PC-9 (cell line): ENCODE data around the gene ZMAT1. TPM values are rescaled to one million over a fixed set of nuclear protein-coding genes. Genes with fewer than 3 reads are reported as not detected.
"Not testable (repeated sequence)": the region's sequence is repeated elsewhere in the genome, so short reads cannot be mapped to it uniquely, and the experiment has no call there.

Source experiments
- Bru-seq: library from RNA; stranded (reverse); fragments of 400-500 nt; gene quantifications from one replicate; lab custom pipeline; 2021; lab: Mats Ljungman, UMichigan
- BruChase-seq, 2 experiments: library from RNA; stranded (reverse); fragments of 400-500 nt; gene quantifications; one replicate each; lab custom pipeline; 2021; lab: Mats Ljungman, UMichigan
- BruUV-seq: library from RNA; stranded (reverse); fragments of 400-500 nt; replicated peaks from 2 replicates; lab custom pipeline; 2021; lab: Mats Ljungman, UMichigan
- CTCF ChIA-PET: fragments of 300-600 bp; sonication (Branson Sonifier 250); formaldehyde crosslinking; loops from one replicate; lab custom pipeline; 2022; ENCODE audit warnings: antibody characterized with exemption; lab: Charles Lee
- POLR2A ChIA-PET: fragments of 300-600 bp; sonication (Branson Sonifier 250); formaldehyde crosslinking; loops from one replicate; lab custom pipeline; 2022; ENCODE audit warnings: antibody characterized with exemption; ENCODE audit not compliant: unreplicated experiment; lab: Charles Lee
- DNase-seq, 2 experiments: peaks; one replicate each; pipeline versions ENCODE4 v3.0.0 to v3.0.0-alpha.2; 2015 to 2022; ENCODE audit warnings: mixed read lengths in 1 of 2
- H2AFZ ChIP-seq: fragments of 200-600 bp; sonication (generic); 2 replicates; pipeline ENCODE4 v1.8.1; 2017; ENCODE audit warnings: antibody characterized with exemption
- H3F3A ChIP-seq: fragments of 200-600 bp; sonication (generic); 2 replicates; pipeline ENCODE4 v1.8.1; 2017; ENCODE audit warnings: antibody characterized with exemption, mild to moderate bottlenecking, low read depth; ENCODE audit not compliant: insufficient read depth
- H3K27ac ChIP-seq: fragments of 200-600 bp; sonication (generic); 2 replicates; pipeline ENCODE4 v1.6.1; 2016; ENCODE audit warnings: mixed run types
- H3K27me3 ChIP-seq: fragments of 200-600 bp; sonication (generic); 2 replicates; pipeline ENCODE4 v1.6.1; 2016; ENCODE audit warnings: low read depth, mixed run types; ENCODE audit not compliant: insufficient read depth
- H3K36me3 ChIP-seq: fragments of 200-600 bp; sonication (generic); 2 replicates; pipeline ENCODE4 v1.6.1; 2016; ENCODE audit warnings: low read depth, mixed run types
- H3K4me1 ChIP-seq: fragments of 200-600 bp; sonication (generic); replicated peaks from 2 replicates; pipeline ENCODE4 v1.6.1; 2016; ENCODE audit warnings: mixed run types; ENCODE audit not compliant: insufficient read depth
- H3K4me2 ChIP-seq: fragments of 200-600 bp; sonication (generic); 2 replicates; pipeline ENCODE4 v1.6.1; 2017; ENCODE audit warnings: mixed run types
- H3K4me3 ChIP-seq: fragments of 200-600 bp; sonication (generic); 2 replicates; pipeline ENCODE4 v1.6.1; 2016; ENCODE audit warnings: mixed run types
- H3K79me2 ChIP-seq: fragments of 200-600 bp; sonication (generic); 2 replicates; pipeline ENCODE4 v1.6.1; 2017; ENCODE audit warnings: low read depth, mixed run types
- H3K9me2 ChIP-seq: fragments of 200-600 bp; sonication (generic); 2 replicates; pipeline ENCODE4 v1.8.1; 2017; ENCODE audit warnings: mild to moderate bottlenecking; ENCODE audit not compliant: insufficient read depth
- H3K9me3 ChIP-seq: fragments of 200-600 bp; sonication (generic); 2 replicates; pipeline ENCODE4 v1.8.1; 2016; ENCODE audit warnings: low read depth; ENCODE audit not compliant: insufficient read depth
- H4K20me1 ChIP-seq: fragments of 200-600 bp; sonication (generic); 2 replicates; pipeline ENCODE4 v1.8.1; 2017; ENCODE audit not compliant: insufficient read depth
- CTCF ChIP-seq: fragments of 200-600 bp; sonication (generic); conservative IDR thresholded peaks from 2 replicates; pipeline ENCODE4 v1.6.1; 2017; ENCODE audit warnings: mixed run types, antibody characterized with exemption, mild to moderate bottlenecking, moderate library complexity
- EZH2 ChIP-seq: fragments of 200-600 bp; sonication (generic); IDR thresholded peaks from 2 replicates; pipeline ENCODE4 v1.8.0; 2017; ENCODE audit warnings: antibody characterized with exemption, low read depth
- intact Hi-C: fragments of 100-400 bp; cut with micrococcal nuclease; formaldehyde crosslinking; loops from one replicate; pipeline ENCODE4 v1.10.0; 2022; ENCODE audit not compliant: unreplicated experiment
- long read RNA-seq: library from polyadenylated mRNA; stranded (forward); transcript quantifications from one replicate; pipeline ENCODE4 v2.0.0, GENCODE V29; 2022
- total RNA-seq: library from RNA; stranded (reverse); gene quantifications from 2 replicates; pipeline ENCODE4 v1.2.3, GENCODE V29; 2021

Gene ZMAT1
- total RNA-seq (not detected in 2 replicates), Bru-seq, nascent RNA (not detected), BruChase-seq, experiment 1, labeled RNA remaining after a 2-hour chase (not detected), BruChase-seq, experiment 2, labeled RNA remaining after a 6-hour chase (not detected)
- long read RNA-seq: 0 reads

DNA sequence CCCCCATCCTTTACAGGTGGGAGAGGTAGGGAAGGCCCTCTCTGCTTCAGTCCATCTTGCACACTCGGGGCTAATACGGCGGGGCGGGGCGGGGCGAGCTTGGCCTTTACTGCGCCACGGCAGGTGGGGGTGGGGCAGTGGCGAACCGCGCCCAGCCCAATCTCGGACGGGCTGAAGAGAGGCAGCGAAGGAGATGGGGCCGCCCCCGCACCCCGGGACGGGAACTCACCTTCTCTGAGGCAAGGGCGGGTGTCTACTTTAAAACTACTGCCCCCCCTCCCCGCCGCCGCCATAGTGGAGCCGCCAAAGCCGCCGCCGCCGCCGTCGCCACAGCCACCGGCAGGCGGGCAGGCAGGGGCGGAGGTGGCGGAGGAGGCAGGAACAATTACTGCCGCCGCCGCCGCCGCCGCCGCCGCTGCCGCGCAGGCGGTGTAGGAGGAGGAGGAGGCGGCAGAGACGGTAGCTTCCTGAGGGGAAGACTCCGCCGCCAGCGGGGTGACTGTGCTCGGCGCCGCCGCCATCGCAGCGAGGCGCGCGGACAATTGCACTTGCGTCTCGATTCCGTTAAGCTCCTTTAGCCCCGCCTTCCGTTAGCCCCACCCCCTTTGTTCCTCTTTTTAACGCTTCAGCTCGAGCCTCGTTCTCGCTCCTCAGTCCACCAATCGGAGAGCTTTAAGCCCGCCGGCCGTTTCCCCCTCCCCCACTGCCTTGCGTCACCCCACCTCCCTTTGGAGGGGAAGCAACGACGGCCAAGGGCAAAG is at the start of gene ZMAT1:
TSS of gene ZMAT1 (minus strand) at position 540 of the 761 bp plus-strand sequence. CDS start at position 521, 19 bp downstream.
- H3K27me3 ChIP-seq: no peaks in the 10 kb centered on the region
- peak within 1 kb of the TSS; percentile 58; the same call in 1 of the 2 replicates for H3K4me3 ChIP-seq
- H3K79me2 ChIP-seq: no peaks in the 10 kb centered on the region
- no TSS peak for BruUV-seq
- H3K27ac ChIP-seq: no peak within 1 kb of the TSS
- H3K9me2 ChIP-seq: no peaks in the 10 kb centered on the region
- ChIA-PET CTCF (no interaction called here), POLR2A (no interaction called here)
- no peak for TF ChIP-seq EZH2
- H2AFZ ChIP-seq: peak within 1 kb of the TSS; percentile 75
- no peaks in the 10 kb centered on the region for H3K36me3 ChIP-seq
- peak in 1 of 2 experiments; percentile 7 for DNase-seq
- H3K4me2 ChIP-seq: peak within 1 kb of the TSS; percentile 72
- H4K20me1 ChIP-seq: no peaks in the 10 kb centered on the region
- H3F3A ChIP-seq: no peaks in the 10 kb centered on the region
- intact Hi-C loops: no loop called here
- no peaks in the 10 kb centered on the region for H3K9me3 ChIP-seq
- no peaks in the 10 kb centered on the region for H3K4me1 ChIP-seq

- Histone ChIP-seq H3K9me2 (no peaks in the 10 kb centered on the region), H3K27me3 (no peaks in the 10 kb centered on the region), H3K27ac (no peak overlapping the region), H4K20me1 (no peaks in the 10 kb centered on the region), H3K4me2 (no peak overlapping the region), H3K4me1 (no peaks in the 10 kb centered on the region), H3F3A (no peaks in the 10 kb centered on the region), H2AFZ (no peak overlapping the region), H3K36me3 (no peaks in the 10 kb centered on the region), H3K4me3 (no peak overlapping the region), H3K9me3 (no peaks in the 10 kb centered on the region), H3K79me2 (no peaks in the 10 kb centered on the region)
- CTCF ChIA-PET: no interaction called here
- TF ChIP-seq EZH2 (no peak), CTCF (no peak)
- intact Hi-C loops: no loop called here
- POLR2A ChIA-PET: no interaction called here
- BruUV-seq: no TSS peak
- DNase-seq: no peak
Measured at GRCh38 chrX:101977106-101977505, 45.3 kb upstream of the ZMAT1 start.

DNA sequence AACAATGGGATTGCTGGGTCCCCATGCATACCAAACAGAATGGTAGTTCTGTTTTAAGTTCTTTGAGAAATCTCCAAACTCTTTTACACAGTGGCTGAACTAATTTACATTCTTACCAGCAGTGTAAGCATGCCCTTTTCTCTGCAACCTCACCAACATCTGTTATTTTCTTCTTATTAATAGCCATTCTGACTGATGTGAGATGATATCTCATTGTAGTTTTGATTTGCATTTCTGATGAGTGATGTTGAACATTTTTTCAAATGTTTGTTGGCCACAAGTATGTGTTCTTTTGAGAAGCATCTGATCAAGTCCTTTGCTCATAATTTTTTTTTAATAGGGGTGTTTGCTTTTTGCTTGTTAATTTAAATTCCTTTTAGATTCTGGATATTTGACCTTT is 41.2 kb upstream of the ZMAT1 start:
- H3K4me3 ChIP-seq: no peak overlapping the region
- no peak for DNase-seq
- H3F3A ChIP-seq: no peaks in the 10 kb centered on the region
- no peaks in the 10 kb centered on the region for H3K4me1 ChIP-seq
- BruUV-seq: no TSS peak
- no peaks in the 10 kb centered on the region for H3K9me2 ChIP-seq
- H3K27ac ChIP-seq: no peak overlapping the region
- no peaks in the 10 kb centered on the region for H3K9me3 ChIP-seq
- no peaks in the 10 kb centered on the region for H3K79me2 ChIP-seq
- ChIA-PET POLR2A (no interaction called here), CTCF (no interaction called here)
- no peak overlapping the region for H3K4me2 ChIP-seq
- H3K36me3 ChIP-seq: no peaks in the 10 kb centered on the region
- no peaks in the 10 kb centered on the region for H4K20me1 ChIP-seq
- 0 out of 2 replicates have a peak, but pooled peaks cover 4% of the 10 kb centered on the region for H3K27me3 ChIP-seq
- no peak for TF ChIP-seq CTCF
- TF ChIP-seq EZH2: no peak
- intact Hi-C loops: no loop called here
- no peak overlapping the region for H2AFZ ChIP-seq

GRCh38 chrX:101964923-101965539 is 33.2 kb upstream of the ZMAT1 start:
- POLR2A ChIA-PET, H3K36me3 ChIP-seq, H3K4me2 ChIP-seq, DNase-seq, H3K27me3 ChIP-seq, intact Hi-C loops, H3F3A ChIP-seq, BruUV-seq, H3K9me2 ChIP-seq, H3K27ac ChIP-seq, H3K9me3 ChIP-seq, CTCF ChIA-PET, H2AFZ ChIP-seq, H3K4me3 ChIP-seq, H3K79me2 ChIP-seq, H4K20me1 ChIP-seq, H3K4me1 ChIP-seq: not testable (repeated sequence)
